HepG2 (cell line): ENCODE results near the gene TTPAL. TPM values are rescaled to one million over a fixed set of nuclear protein-coding genes. Genes with fewer than 3 reads are reported as not detected.

ENCODE experiments used
- ARID4A ChIP-seq: sonication (generic); formaldehyde crosslinking; IDR thresholded peaks from 2 replicates; pipeline ENCODE4 v1.5.0; 2020; ENCODE audit warnings: mild to moderate bottlenecking, missing genetic modification reagents, borderline replicate concordance
- BATF2 ChIP-seq: sonication (generic); formaldehyde crosslinking; IDR thresholded peaks from 2 replicates; pipeline ENCODE4 v1.8.0; 2022; ENCODE audit warnings: mild to moderate bottlenecking, missing genetic modification reagents, moderate library complexity
- E2F2 ChIP-seq: sonication (generic); formaldehyde crosslinking; IDR thresholded peaks from 2 replicates; pipeline ENCODE4 v1.4.0; 2020; ENCODE audit warnings: missing genetic modification reagents, borderline replicate concordance
- GATA4 ChIP-seq: sonication (generic); IDR thresholded peaks from 2 replicates; pipeline ENCODE4 v1.6.1; 2016; ENCODE audit warnings: antibody characterized with exemption, low read depth, borderline replicate concordance
- GATAD1 ChIP-seq: IDR thresholded peaks from 2 replicates; pipeline ENCODE4 v1.6.1; 2016; ENCODE audit warnings: missing genetic modification reagents, missing compliant biosample characterization
- HOXA9 ChIP-seq: sonication (generic); formaldehyde crosslinking; IDR thresholded peaks from 2 replicates; pipeline ENCODE4 v1.8.1; 2022; ENCODE audit warnings: missing genetic modification reagents, mild to moderate bottlenecking, moderate library complexity, borderline replicate concordance
- POLR2AphosphoS5 ChIP-seq: IDR thresholded peaks from 2 replicates; pipeline ENCODE4 v1.6.1; 2012; ENCODE audit warnings: low read depth, low read length
- SOX13 ChIP-seq, 3 experiments: fragments of 450-650 bp in 1 of 3; sonication (generic) in 1 of 3; formaldehyde crosslinking in 1 of 3; IDR thresholded peaks in 2 of 3; conservative IDR thresholded peaks in 1 of 3; 2 replicates each; pipeline versions ENCODE4 v1.5.0 to v1.6.1; 2016 to 2020; ENCODE audit warnings: antibody characterized with exemption in 1 of 3, mild to moderate bottlenecking in 1 of 3, missing compliant biosample characterization in 1 of 3, missing genetic modification reagents in 1 of 3, moderate library complexity in 1 of 3
- ZBTB14 ChIP-seq: sonication (generic); formaldehyde crosslinking; IDR thresholded peaks from 2 replicates; pipeline ENCODE4 v1.4.0; 2020; ENCODE audit warnings: missing genetic modification reagents
- ZNF577 ChIP-seq: sonication (generic); formaldehyde crosslinking; IDR thresholded peaks from 2 replicates; pipeline ENCODE4 v1.4.0; 2020; ENCODE audit warnings: mild to moderate bottlenecking, low read depth, missing genetic modification reagents, borderline replicate concordance
- ZNF616 ChIP-seq: sonication (generic); formaldehyde crosslinking; IDR thresholded peaks from 2 replicates; pipeline ENCODE4 v1.5.0; 2020; ENCODE audit warnings: low read depth, mild to moderate bottlenecking, missing genetic modification reagents
- ZNF737 ChIP-seq: sonication (generic); formaldehyde crosslinking; IDR thresholded peaks from 2 replicates; pipeline ENCODE4 v1.5.0; 2020; ENCODE audit warnings: missing genetic modification reagents, mild to moderate bottlenecking, borderline replicate concordance
- ZNF773 ChIP-seq: sonication (generic); formaldehyde crosslinking; IDR thresholded peaks from 2 replicates; pipeline ENCODE4 v1.4.0; 2020; ENCODE audit warnings: missing genetic modification reagents, borderline replicate concordance
- polyA plus RNA-seq, 8 experiments: library from polyadenylated mRNA; depleted of rRNA in 3 of 8; stranded (reverse) in 7 of 8; unstranded in 1 of 8; fragments of >200 nt; fragmentation: Illumina TruSeq in 4 of 8; extraction: Trizol in 4 of 8; gene quantifications; 2 replicates each; pipeline versions ENCODE4 v1.2.1 to v1.2.3, GENCODE V29; 2011 to 2016; ENCODE audit warnings: low read depth in 4 of 8, missing spikeins in 1 of 8, mixed read lengths in 1 of 8; ENCODE audit not compliant: insufficient read depth in 1 of 8
- total RNA-seq, 5 experiments: library from RNA; depleted of rRNA; stranded (reverse); fragments of >200 nt; fragmentation: Illumina TruSeq; extraction: Trizol; gene quantifications; 2 replicates each; pipeline ENCODE4 v1.2.3, GENCODE V29; 2016; ENCODE audit warnings: low read depth in 1 of 5

Gene TTPAL
- total and polyA plus RNA-seq, 2 of the 13 experiments (the other 11 are each of a cell fraction or from before 2014, with no cell fraction given), result 4.3 to 18.8 TPM

GRCh38 chr20:44521484-44522481, 46.1 kb downstream of the TTPAL start, which contains the start of gene SERINC3 (continued):
- TF ChIP-seq ZBTB14 (CRISPR knock-in tag), result peak; percentile 54; the same call in 1 of the 2 replicates
- no peak for TF ChIP-seq ZNF577 (CRISPR knock-in tag)
- peak; percentile 100 for TF ChIP-seq ARID4A (CRISPR knock-in tag)
- TF ChIP-seq ZNF737 (CRISPR knock-in tag), result peak; percentile 98; the same call in 1 of the 2 replicates
- TF ChIP-seq HOXA9 (CRISPR knock-in tag), result no peak
- TF ChIP-seq POLR2AphosphoS5, result peak; percentile 94
- TF ChIP-seq GATAD1 (CRISPR knock-in tag), result peak; percentile 89
- no peak for TF ChIP-seq SOX13 (IDR thresholded peaks at IDR 0.05)
- no peak; a peak in 2 of 4 replicates for TF ChIP-seq SOX13 (CRISPR knock-in tag; conservative IDR thresholded peaks at IDR 0.05 in 1 of 2, IDR thresholded peaks at IDR 0.05 in 1 of 2)
- no peak for TF ChIP-seq GATA4
- TF ChIP-seq ZNF773, result peak; percentile 95; the same call in 1 of the 2 replicates
- TF ChIP-seq E2F2 (CRISPR knock-in tag), result peak; percentile 84
- peak; percentile 86 for TF ChIP-seq ZNF616 (CRISPR knock-in tag)
- no peak for TF ChIP-seq BATF2 (CRISPR knock-in tag)
